ENCODE measurements around the gene RAPGEFL1.

GRCh38 chr17:40157973-40158372 is 19.3 kb upstream of the RAPGEFL1 start:
- no peak for TF ChIP-seq CTCF (conservative IDR thresholded peaks at IDR 0.05; ENCODE audit: low read length)
- TF ChIP-seq EZH2phosphoT487 (IDR thresholded peaks at IDR 0.05; ENCODE audit: borderline replicate concordance): no peak
